ENCODE measurements around the gene PNMA6E.

- TF ChIP-seq CTCF (IDR thresholded peaks at IDR 0.05) (no peak), POLR2A (IDR thresholded peaks at IDR 0.05; ENCODE audit: low read length) (no peak), TP53 (CRISPR knock-in tag; IDR thresholded peaks at IDR 0.05) (no peak), ELK1 (IDR thresholded peaks at IDR 0.05; ENCODE audit: low read depth, low read length) (no peak), HDAC2 (IDR thresholded peaks at IDR 0.05) (no peak), USF2 (IDR thresholded peaks at IDR 0.05) (no peak), REST (IDR thresholded peaks at IDR 0.05) (no peak), CBX8 (IDR thresholded peaks at IDR 0.05) (no peak), RAD21 (conservative IDR thresholded peaks at IDR 0.05 in 1 of 2, IDR thresholded peaks at IDR 0.05 in 1 of 2) (no peak), MAFK (IDR thresholded peaks at IDR 0.05; ENCODE audit: partially characterized antibody) (no peak), MYC (IDR thresholded peaks at IDR 0.05; ENCODE audit: borderline replicate concordance, low read length) (no peak), RARB (CRISPR knock-in tag; IDR thresholded peaks at IDR 0.05) (no peak), KDM1A (IDR thresholded peaks at IDR 0.05; ENCODE audit: low read depth) (no peak), EP300 (IDR thresholded peaks at IDR 0.05) (no peak)
These were observed 8.4 kb upstream of the PNMA6E start for GRCh38 chrX:153409414-153410101.
